Left ventricle myocardium inferior (tissue), 1 donor: Measurements from ENCODE around the gene NSMCE1. TPM values are rescaled to one million over a fixed set of nuclear protein-coding genes. Genes with fewer than 3 reads are reported as not detected.

Experiments
- DNase-seq: peaks from one replicate; pipeline ENCODE4 v3.0.0-alpha.2; 2020
- H3K27ac ChIP-seq: fragments of 200-600 bp; replicated peaks from 2 replicates; pipeline ENCODE4 v1.8.0; 2021
- H3K27me3 ChIP-seq: fragments of 200-600 bp; 2 replicates; pipeline ENCODE4 v1.8.0; 2021; ENCODE audit warnings: low read depth
- H3K36me3 ChIP-seq: fragments of 200-600 bp; 2 replicates; pipeline ENCODE4 v1.8.0; 2021
- H3K4me1 ChIP-seq: fragments of 200-600 bp; 2 replicates; pipeline ENCODE4 v1.8.0; 2021
- H3K4me3 ChIP-seq: fragments of 200-600 bp; 2 replicates; pipeline ENCODE4 v1.8.0; 2021; ENCODE audit warnings: mild to moderate bottlenecking, moderate library complexity
- H3K9me3 ChIP-seq: fragments of 200-600 bp; replicated peaks from 2 replicates; pipeline ENCODE4 v1.8.0; 2021
- CTCF ChIP-seq: fragments of 200-600 bp; IDR thresholded peaks from 2 replicates; pipeline ENCODE4 v1.8.0; 2021; ENCODE audit warnings: antibody characterized with exemption, mild to moderate bottlenecking, borderline replicate concordance
- intact Hi-C: fragments of 100-400 bp; cut with micrococcal nuclease; formaldehyde crosslinking; loops from one replicate; pipeline ENCODE4 v1.11.0; 2022
- total RNA-seq: library from RNA; stranded (reverse); fragmentation: NEBNext Ultra II Directional; extraction: Animal tissue kit (Norgen Biotek cat#: 25700); gene quantifications from one replicate; pipeline ENCODE4 v1.2.1, GENCODE V29; 2021
- donor health status: DM: no; HTN: yes; CAD: no; lungs with severe emphysema.

The NSMCE1 gene
- total RNA-seq, 1 donor from 2014 or later = 38.6 TPM

- H3K36me3 ChIP-seq = no peaks in the 10 kb centered on the region
- H3K4me3 ChIP-seq = no peak overlapping the region
- H3K9me3 ChIP-seq = no peaks in the 10 kb centered on the region
- peaks cover 5% of the 10 kb centered on the region for H3K4me1 ChIP-seq
- no peak for TF ChIP-seq CTCF
- H3K27me3 ChIP-seq = peaks cover 42% of the 10 kb centered on the region
- H3K27ac ChIP-seq = no peak overlapping the region
- no peak for DNase-seq
- intact Hi-C loops = no loop called here
Measured at GRCh38 chr16:27198451-27199234, 69.9 kb downstream of the NSMCE1 start.

- Histone ChIP-seq H3K9me3 (no peaks in the 10 kb centered on the region), H3K36me3 (no peaks in the 10 kb centered on the region), H3K27ac (no peak overlapping the region), H3K4me1 (no peaks in the 10 kb centered on the region), H3K27me3 (peaks cover 50% of the 10 kb centered on the region), H3K4me3 (no peak overlapping the region)
- intact Hi-C loops = no loop called here
- no peak for TF ChIP-seq CTCF
- no peak for DNase-seq
Measured at GRCh38 chr16:27197004-27197403, 71.6 kb downstream of the NSMCE1 start.

- H3K9me3 ChIP-seq = no peaks in the 10 kb centered on the region
- TF ChIP-seq CTCF = no peak
- H3K27me3 ChIP-seq = peaks cover 50% of the 10 kb centered on the region
- DNase-seq = no peak
- intact Hi-C loops = no loop called here
- H3K27ac ChIP-seq = no peak overlapping the region
- H3K4me1 ChIP-seq = no peaks in the 10 kb centered on the region
- no peaks in the 10 kb centered on the region for H3K36me3 ChIP-seq
- no peak overlapping the region for H3K4me3 ChIP-seq
Measured at GRCh38 chr16:27195941-27196595, 72.5 kb downstream of the NSMCE1 start.

- no peak overlapping the region for H3K27ac ChIP-seq
- TF ChIP-seq CTCF = no peak
- intact Hi-C loops = no loop called here
- H3K4me1 ChIP-seq = no peaks in the 10 kb centered on the region
- no peaks in the 10 kb centered on the region for H3K9me3 ChIP-seq
- H3K36me3 ChIP-seq = no peaks in the 10 kb centered on the region
- no peak overlapping the region for H3K4me3 ChIP-seq
- DNase-seq = no peak
- H3K27me3 ChIP-seq = peaks cover 55% of the 10 kb centered on the region
Measured at GRCh38 chr16:27195076-27195741, 73.4 kb downstream of the NSMCE1 start.

- H3K36me3 ChIP-seq = no peaks in the 10 kb centered on the region
- intact Hi-C loops = no loop called here
- H3K27me3 ChIP-seq = peaks cover 70% of the 10 kb centered on the region
- DNase-seq = no peak
- H3K4me1 ChIP-seq = no peaks in the 10 kb centered on the region
- no peak overlapping the region for H3K27ac ChIP-seq
- H3K4me3 ChIP-seq = no peak overlapping the region
- no peak for TF ChIP-seq CTCF
- H3K9me3 ChIP-seq = no peaks in the 10 kb centered on the region
Measured at GRCh38 chr16:27193300-27193990, 75.1 kb downstream of the NSMCE1 start.
